Activated effector memory CD4-positive, alpha-beta T cell treated with anti-CD3 and anti-CD28 coated beads, Interleukin-2, amount 50 U/mL, for 16 hours (primary cell): ENCODE results near the gene LRRC45.
"Not testable (repeated sequence)": the region's sequence is repeated elsewhere in the genome, so short reads cannot be mapped to it uniquely, and the experiment has no call there.

ENCODE experiments used
- DNase-seq: peaks from one replicate; pipeline ENCODE4 v3.0.0-alpha.2; 2020

LRRC45 gene

GRCh38 chr17:82022981-82023446, at the start of gene LRRC45:
Gene LRRC45, plus strand, starts transcription at chr17:82023305. Its CDS starts 339 bp downstream, at chr17:82023644.
- DNase-seq = peak; percentile 100

GRCh38 chr17:81973432-81973831, 49.7 kb upstream of the LRRC45 start:
- DNase-seq = no peak

DNA sequence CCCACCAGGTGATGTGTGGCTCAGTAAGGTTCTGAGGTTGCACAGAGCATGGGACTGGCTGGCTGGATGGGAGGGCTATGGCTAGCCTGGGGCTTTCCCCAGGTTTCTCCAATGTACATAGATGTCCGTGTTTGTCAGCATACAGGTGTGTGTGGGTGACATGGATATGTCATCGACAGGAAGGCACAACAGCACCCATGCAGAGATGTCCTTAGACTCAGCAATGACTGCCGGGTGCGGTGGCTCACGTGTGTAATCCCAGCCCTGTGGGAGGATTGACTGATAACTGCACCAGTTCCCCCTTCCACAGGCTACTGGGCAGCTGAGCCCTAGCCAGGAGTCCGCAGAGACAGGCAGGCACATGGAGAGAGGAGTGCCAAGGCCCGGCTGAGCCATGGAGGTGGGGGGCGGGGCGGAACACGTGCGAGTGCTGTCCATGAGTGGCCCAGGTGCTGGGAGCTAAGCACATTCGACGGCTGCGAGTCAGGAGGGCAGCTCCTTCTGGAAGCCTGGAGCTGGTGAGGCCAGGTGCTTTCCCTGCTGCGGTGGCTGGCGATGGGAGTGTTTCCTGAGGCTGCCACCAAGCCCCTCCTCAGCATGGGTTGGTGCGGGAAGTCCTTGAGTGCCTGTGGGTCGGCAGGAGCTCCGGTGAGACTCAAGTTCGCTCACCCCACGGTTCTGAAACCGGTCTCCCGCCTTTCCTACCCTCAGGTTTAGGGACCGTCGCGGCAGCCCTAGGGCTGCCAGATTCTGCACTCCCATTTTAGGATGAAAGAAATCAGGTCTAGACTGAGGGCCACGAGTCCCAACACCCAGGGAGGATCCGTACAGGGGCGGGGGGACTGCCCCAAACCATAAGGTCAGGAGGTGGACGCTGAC, 46.5 kb upstream of the LRRC45 start:
- DNase-seq = peak; percentile 75

- peak; percentile 96 for DNase-seq
These were observed 45.8 kb upstream of the LRRC45 start, which contains the start of gene ASPSCR1 for GRCh38 chr17:81977211-81977808. Gene ASPSCR1, plus strand, starts transcription at chr17:81977629. Its CDS starts 18 bp downstream, at chr17:81977647.

GRCh38 chr17:81978524-81979298, 44.4 kb upstream of the LRRC45 start:
- DNase-seq = no peak

- DNase-seq = no peak
These were observed 43.0 kb upstream of the LRRC45 start for GRCh38 chr17:81980122-81980521.

GRCh38 chr17:81980707-81981343, 42.3 kb upstream of the LRRC45 start:
- DNase-seq = no peak

GRCh38 chr17:81981511-81981910, 41.6 kb upstream of the LRRC45 start:
- not testable (repeated sequence) for DNase-seq

- DNase-seq = no peak
These were observed 40.0 kb upstream of the LRRC45 start for GRCh38 chr17:81983011-81983638.

DNA sequence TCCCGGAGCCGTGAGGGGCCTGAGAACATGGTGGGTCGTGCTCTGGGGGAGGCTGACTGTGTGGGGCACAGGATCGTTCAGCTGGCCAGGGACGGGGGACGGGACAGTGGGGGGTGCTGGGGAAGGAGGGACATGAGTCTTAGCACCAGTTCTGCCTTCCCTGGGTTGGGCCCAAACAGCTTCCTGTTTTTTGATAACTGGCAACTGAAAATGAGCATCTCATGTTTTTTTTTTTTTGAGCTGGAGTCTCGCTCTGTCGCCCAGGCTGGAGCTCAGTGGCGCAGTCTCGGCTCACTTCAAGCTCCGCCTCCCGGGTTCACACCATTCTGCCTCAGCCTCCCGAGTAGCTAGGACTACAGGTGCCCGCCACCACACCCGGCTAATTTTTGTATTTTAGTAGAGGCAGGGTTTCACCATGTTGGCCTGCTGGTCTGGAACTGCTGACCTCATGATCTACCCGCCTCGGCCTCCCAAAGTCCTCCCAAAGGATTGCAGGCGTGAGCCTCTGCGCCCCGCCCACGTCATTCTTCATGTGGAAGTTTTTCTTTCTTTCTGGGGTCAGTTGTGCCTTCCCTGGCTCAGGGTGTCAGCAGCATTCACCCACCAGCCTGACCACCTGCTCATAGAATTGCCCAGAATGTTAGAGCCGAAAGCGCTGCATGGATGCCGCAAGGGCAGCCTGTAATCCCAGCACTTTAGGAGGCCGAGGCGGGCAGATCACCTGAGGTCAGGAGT, 39.3 kb upstream of the LRRC45 start:
- no peak for DNase-seq

DNA sequence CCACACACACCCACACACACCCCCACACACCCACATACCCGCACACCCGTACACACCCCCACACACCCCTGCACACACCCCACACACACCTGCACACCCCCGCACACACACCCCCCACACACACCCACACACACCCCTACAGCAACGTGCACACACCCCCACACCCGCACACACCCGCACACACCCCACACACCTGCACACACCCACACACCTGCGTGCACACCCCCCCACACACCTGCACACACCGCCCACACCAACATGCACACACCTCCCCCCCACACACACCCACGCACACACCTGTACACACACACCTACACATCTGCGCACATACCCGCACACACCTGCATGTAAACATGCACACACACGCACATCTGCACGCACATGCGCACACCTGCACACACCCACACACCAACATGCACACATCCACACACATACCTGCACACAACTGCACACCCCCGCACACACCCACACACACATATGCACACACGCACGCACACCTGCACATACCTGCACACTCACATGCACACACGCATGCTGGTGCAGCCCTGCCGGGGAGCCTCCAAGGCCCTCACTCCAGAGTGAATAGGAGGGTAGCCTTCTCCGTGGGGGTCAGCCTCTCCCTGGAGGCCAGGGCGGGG, 38.2 kb upstream of the LRRC45 start:
- no peak for DNase-seq

DNA sequence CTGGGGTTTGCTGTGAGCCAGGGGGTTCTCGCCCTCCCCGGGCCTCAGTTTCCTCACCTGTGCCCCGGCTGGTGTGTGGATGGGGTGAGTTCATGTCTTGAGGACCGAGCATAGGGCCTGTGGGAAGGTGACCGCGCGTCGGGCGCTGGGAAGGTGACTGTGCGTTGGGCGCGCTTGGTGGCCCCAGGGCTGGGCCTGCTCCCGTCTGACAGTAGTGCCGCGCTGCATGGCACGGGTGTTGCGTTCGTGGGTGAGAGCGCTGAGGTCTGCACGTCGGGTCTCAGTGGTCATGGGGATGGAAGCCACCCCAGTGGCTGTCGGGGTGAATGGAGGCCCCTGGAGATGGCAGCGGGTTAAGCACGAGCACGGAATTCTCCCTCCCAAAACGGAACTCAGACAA, 36.5 kb upstream of the LRRC45 start:
- DNase-seq = no peak

- DNase-seq = no peak
These were observed 35.8 kb upstream of the LRRC45 start for GRCh38 chr17:81987161-81987770.

- DNase-seq = no peak
These were observed 32.0 kb upstream of the LRRC45 start for GRCh38 chr17:81990836-81991683.

DNA sequence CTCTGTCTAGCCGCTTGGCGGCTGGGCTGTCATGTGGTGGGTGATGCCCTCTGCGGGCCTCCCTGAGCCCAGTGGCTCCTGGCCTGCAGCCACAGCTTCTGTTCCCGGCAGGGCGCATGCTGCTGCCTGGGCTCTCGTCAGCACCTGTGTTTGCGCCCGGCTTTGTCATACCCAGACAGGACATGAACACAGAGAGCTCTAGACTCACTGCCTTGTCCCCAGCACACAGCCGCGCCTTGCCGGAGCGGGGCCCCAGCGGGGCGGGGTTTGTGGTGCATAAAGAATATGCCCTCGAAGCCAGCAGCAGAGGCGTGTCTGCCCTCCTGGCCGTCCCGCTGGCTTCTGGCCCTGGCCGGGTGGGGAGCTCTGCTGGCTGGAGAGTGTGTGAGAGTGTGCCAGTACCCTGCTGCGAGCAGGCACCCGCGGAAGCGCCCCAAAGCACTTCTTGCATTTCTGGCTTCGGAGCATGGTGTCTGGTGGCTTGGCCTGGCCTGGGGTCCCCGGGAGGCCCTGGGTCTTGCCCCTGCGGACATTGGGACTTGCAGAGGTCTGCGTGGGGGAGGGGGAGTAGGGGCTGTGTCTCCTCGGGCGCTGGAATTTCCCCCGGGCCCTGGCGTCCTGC, 31.3 kb upstream of the LRRC45 start:
- no peak for DNase-seq

GRCh38 chr17:81992306-81993102, 30.6 kb upstream of the LRRC45 start:
- DNase-seq = no peak

DNA sequence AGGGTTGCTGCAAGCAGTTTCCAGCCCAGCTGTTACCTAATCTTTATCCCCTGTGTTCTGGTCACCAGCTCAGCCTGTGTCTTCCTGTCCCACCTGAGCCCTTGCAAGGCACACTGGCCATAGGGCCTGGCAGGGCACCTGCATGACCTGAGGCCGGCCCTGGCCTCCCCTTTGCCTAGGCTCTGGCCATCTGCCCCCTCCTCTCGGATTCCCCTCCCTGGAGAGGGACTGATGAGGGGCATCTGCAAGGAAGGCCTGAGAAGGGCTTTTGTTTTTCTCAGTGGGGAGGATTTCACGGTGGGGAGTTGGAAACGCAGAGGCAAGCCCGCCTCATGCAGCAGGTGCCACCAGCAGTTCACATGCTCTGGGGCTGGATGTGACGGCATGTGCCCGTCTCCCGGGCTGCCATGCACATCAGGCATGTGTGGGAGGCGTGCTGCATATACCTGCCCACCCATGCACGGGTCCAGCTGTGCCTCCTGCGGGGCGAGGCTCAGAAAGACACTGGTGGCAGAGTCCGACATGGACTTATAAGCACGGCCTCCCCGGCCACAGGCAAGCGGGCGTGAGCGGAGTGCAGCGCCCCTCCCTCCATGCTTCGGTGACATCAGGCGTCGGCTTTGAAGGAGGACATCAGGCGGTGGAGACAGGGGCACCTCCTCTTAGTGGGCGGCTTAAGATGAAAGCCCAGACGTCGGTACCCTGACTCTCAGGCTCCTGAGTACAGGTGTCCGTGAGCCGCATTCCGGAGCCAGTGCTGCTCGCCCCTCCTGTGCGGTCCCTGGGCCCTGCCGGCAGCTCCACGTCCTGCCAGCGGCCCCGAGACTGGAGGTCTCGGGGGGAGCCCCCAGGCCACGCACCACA, 29.1 kb upstream of the LRRC45 start:
- no peak for DNase-seq
